HFF-Myc (cell line): Measurements from ENCODE around the gene CD48.

ENCODE experiments used
- DNase-seq: peaks from one replicate; pipeline ENCODE4 v3.0.0-alpha.2; 2011; ENCODE audit warnings: low read depth; ENCODE audit errors: extremely low read depth
- H3K4me3 ChIP-seq: replicated peaks from 2 replicates; pipeline ENCODE4 v1.5.1; 2011; ENCODE audit warnings: low read depth, mild to moderate bottlenecking, control low read depth, low read length
- CTCF ChIP-seq: IDR thresholded peaks from 2 replicates; pipeline ENCODE4 v1.5.1; 2012; ENCODE audit warnings: mild to moderate bottlenecking, low read depth, low read length, control low read depth; ENCODE audit errors: missing control alignments

Gene CD48

GRCh38 chr1:160711602-160712311 is at the start of gene CD48:
Gene CD48 (minus strand): TSS chr1:160711822. CDS start chr1:160711763, 59 bp downstream.
- no peak within 1 kb of the TSS for H3K4me3 ChIP-seq
- no peak for DNase-seq
- no peak for TF ChIP-seq CTCF

GRCh38 chr1:160761046-160761445 is 49.4 kb upstream of the CD48 start:
- TF ChIP-seq CTCF = no peak
- DNase-seq = no peak

DNA sequence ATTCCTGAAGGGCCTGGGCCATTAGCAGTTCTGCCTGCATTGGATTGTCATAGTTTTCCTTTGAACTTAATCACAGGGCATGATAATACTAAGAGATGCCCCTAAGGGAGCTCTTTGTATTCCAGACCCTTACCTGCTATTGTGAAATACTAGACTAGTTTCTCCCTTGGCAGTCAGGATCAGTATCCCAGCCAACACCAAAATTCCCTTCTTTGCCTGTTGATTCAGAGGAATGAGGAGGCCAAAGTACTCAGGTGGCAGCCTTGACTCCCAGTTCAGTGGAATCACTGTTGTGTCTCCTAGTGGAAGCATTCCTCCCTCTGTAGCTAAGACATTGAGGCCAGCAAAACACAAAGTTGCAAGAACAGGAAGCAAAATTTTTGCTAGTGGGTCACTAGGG is 48.1 kb upstream of the CD48 start:
- no peak overlapping the region for H3K4me3 ChIP-seq
- DNase-seq = no peak
- no peak for TF ChIP-seq CTCF

More at GRCh38 chr1:160761046-160761445, 49.4 kb upstream of the CD48 start:
- H3K4me3 ChIP-seq = no peak overlapping the region

GRCh38 chr1:160758521-160758920 is 46.9 kb upstream of the CD48 start:
- no peak for TF ChIP-seq CTCF
- H3K4me3 ChIP-seq = no peak overlapping the region
- no peak for DNase-seq

- no peak for TF ChIP-seq CTCF
- H3K4me3 ChIP-seq = no peak overlapping the region
- no peak for DNase-seq
These were observed 45.2 kb upstream of the CD48 start for GRCh38 chr1:160756849-160757201.

DNA sequence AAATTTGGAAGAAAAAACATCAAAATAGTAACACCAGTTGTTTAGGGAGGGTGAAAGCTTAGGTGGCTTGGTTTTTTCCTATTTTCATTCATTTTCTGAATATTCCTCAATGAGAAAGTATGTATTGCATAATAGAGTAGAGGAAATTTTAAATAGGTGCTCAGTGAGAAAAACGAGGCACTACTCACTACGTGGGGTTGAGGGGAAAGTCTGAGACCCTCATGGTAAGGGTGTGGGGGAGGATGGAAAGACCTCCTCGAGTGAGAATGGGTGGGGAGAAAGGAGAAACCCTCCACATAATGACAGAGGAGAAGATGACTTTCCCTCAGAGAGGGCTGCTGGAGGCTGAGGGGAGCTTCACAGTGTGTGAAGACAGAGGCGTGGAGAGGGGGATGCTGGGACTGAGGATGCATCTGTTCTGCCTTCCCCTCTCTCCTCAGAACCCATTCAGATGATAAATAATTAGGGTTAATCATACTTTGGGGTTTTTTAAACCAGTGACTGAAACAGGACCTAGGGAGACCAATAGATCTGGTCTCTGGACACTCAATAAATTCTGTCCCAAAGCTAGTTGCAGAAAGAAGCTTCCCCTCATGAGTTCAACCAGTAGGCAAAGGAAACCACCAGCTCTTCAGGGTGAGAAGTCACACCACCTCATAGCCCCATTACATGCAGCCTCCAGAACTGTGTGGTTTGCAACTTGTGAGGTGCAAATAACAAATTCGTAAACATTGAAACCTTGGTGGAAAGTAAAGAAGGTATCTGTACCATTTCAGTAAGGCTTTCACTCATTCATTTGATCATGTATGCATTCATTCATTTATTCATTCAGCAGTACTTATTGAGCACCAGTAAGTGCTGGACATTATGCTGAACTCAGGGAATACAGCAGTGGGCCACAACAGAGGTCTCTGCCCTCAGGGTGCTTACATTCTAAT is 44.6 kb upstream of the CD48 start:
- TF ChIP-seq CTCF = no peak
- DNase-seq = no peak
- no peak overlapping the region for H3K4me3 ChIP-seq
